NCI-H2196 treated with DMSO at 0.1 percent for 48 hours (cell line): Measurements from ENCODE around the gene TUBA1C.
"Not testable (repeated sequence)": the region's sequence is repeated elsewhere in the genome, so short reads cannot be mapped to it uniquely, and the experiment has no call there.

Experiments used
- DNase-seq: peaks from one replicate; lab custom pipeline; 2025; ENCODE audit not compliant: unreplicated experiment; lab: John Stamatoyannopoulos, UW

Gene TUBA1C

DNA sequence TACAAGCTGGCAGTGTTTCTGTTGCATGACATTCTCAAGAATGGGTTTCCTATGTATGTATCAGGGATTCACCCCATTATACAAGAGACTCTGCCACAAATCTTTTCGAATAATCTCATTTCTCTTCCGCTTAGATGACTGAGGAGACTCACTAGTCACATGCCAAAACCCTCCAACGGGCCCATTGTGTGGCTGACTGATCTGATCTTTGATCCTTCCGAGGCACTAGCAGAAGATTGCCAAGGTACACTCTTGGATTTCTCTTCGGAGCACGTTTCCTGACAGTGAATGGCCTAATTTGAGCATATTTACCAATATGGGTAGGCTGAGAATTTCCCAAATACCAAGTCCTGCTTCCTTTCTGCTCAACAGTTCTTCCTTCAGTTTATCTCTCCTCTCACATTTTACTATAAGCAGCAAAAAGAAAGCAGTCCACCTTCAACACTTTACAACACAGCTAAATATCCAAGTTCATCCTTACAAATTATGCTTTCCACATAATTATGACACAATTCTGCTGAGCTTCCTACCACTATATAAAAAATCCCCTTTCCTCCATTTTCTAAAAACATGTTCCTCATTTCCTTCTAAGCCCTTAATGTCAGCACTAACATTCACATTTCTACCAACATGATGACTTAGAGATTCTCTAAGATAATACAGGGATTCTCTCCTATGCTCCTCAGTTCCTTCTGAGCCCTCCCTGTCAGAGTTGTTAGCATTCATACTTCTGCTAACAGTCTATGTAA is 41.1 kb downstream of the TUBA1C start:
- no peak for DNase-seq

GRCh38 chr12:49309386-49309785 is 44.5 kb downstream of the TUBA1C start:
- no peak for DNase-seq

GRCh38 chr12:49310451-49311000 is 45.6 kb downstream of the TUBA1C start:
- DNase-seq, result not testable (repeated sequence)

- DNase-seq, result no peak
Observed at GRCh38 chr12:49314811-49315210, 49.9 kb downstream of the TUBA1C start.

GRCh38 chr12:49317118-49317517 is 52.2 kb downstream of the TUBA1C start:
- not testable (repeated sequence) for DNase-seq

DNA sequence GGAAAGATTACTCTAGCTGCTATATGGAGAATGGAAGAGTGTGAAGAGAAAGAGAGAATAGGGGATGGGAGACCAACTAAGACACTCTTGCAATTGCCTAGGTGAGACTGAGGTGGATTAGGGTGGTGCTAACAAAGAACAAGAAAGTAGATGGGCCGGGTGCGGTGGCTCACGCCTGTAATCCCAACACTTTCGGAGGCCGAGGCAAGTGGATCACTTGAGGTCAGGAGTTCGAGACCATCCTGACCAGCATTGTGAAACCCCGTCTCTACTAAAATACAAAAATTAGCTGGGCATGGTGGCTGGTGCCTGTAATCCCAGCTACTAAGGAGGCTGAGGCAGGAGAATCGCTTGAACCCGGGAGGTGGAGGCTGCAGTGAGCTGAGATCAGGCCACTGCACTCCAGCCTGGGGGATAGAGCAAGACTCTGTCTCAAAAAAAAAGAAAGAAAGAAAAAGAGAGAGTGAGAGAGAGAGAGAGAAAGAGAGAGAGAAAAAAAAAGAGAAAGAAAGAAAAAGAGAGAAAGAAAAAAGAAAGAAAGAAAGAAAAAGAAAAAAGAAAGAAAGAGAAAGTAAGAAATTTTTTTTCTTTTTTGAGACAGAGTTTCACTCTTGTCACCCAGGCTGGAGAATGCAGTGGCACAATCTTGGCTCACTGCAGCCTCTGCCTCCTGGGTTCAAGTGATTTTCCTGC is 55.7 kb downstream of the TUBA1C start:
- DNase-seq, result not testable (repeated sequence)

GRCh38 chr12:49322367-49322707 is 57.5 kb downstream of the TUBA1C start:
- no peak for DNase-seq

DNA sequence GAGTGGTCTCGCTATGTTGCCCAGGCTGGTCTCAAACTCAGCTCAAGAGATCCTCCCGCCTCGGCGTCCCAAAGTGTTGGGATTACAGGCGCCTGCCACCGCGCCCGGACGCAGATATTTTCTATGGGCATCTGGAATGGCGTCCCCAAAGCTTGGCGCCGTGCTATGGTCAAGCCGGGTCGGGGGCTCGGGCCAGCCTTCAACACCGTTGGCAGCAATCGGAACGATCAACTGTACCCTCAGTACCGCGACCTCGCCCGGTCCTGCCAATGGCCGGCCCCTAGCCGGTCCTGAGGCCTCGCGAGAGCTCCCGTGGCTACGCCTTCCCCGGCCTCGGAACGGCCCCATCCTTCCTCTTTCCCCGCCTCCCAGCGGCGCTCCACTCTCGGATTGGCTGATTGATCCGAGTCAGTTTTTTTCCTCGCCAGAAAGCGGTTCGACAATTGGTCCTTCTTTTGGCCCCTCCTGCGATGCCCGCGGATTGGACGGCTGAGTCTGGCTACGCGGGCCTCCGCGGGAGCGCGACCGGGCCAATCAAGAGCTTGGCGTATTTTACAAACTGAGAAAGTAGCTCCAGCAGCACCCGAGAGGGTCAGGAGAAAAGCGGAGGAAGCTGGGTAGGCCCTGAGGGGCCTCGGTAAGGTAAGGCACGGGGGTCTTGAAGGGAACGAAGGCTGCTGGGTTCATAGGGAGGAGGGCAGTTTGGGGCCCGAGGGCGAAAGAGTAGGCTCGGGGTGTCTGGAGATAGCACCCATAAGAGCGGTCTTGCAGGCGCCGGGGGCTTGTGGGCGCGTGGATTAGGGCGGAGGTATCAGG is 58.0 kb downstream of the TUBA1C start, which contains the start of gene TROAP:
TSS of gene TROAP (plus strand) at position 548 of the 816 bp plus-strand sequence. CDS start 354 bp downstream, outside the sequence.
- peak; percentile 98 for DNase-seq

GRCh38 chr12:49323524-49324097 is 58.7 kb downstream of the TUBA1C start:
- no peak for DNase-seq
